Measurements from ENCODE around the gene SDF4. TPM values are rescaled to one million over a fixed set of nuclear protein-coding genes. Genes with fewer than 3 reads are reported as not detected.

Gene SDF4
- total and polyA plus RNA-seq, 2 of the 13 experiments (the other 11 are each of a cell fraction or from before 2014, with no cell fraction given): 80.8 to 107 TPM

GRCh38 chr1:1211541-1212441, 20.0 kb downstream of the SDF4 start (continued):
- TF ChIP-seq ZUFSP (CRISPR knock-in tag; IDR thresholded peaks at IDR 0.05; ENCODE audit: borderline replicate concordance): no peak

DNA sequence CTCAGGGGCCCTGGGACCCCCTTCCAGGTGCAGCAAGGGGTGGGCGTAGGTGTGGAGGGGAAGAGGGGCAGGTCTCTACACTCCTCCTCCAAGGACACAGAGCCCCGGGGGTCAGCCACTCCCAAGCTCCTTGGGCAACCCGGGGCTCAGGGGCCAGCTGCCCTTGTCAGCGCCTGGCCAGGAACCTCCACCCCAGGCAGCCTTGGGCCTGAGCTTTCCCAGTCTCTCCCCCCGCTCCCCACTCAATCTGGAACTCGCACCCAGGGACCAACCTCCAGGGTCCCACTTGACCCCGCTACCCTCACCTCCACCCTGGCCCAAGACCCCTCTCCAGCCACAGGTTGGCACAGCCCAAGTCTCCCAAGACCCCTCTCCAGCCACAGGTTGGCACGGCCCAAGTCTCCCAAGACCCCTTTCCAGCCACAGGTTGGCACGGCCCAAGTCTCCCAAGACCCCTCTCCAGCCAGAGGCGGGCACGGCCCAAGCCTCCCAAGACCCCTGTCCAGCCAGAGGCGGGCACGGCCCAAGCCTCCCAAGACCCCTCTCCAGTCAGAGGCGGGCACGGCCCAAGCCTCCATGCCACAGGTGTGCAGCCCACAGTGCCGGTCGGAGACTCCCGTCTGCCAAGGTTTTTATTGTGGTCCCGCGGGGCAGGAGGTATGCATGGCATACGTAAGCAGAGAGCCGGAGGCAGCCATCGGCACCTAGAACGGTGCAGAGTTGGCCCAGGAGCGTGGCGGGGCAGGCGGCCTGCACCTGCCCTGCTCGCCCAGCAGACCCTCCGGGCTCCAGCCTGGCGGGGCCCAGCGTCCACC, 20.9 kb downstream of the SDF4 start:
- CTCF ChIA-PET (ENCODE audit: low intra/inter-chr PET ratio, low total read pairs): no interaction called here

More for the DNA sequence above, 20.9 kb downstream of the SDF4 start:
- Histone ChIP-seq H3K79me2 (ENCODE audit: insufficient read depth, low read length) (no peaks in the 10 kb centered on the region), H3K9ac (ENCODE audit: insufficient read depth, low read depth, low read length) (no peak overlapping the region), H3K27me3 (ENCODE audit: control insufficient read depth in 1 of 2, insufficient read depth in 2 of 2, low read length in 2 of 2) (peaks cover 10 to 60% of the 10 kb centered on the region in 2 experiments; a peak in 3 of 5 replicates), H3K4me3 (replicated peaks in 1 of 3; ENCODE audit: insufficient read depth in 1 of 3, low read depth in 2 of 3, low read length in 3 of 3) (no peak overlapping the region), H3K4me1 (ENCODE audit: insufficient read depth, low read length) (no peaks in the 10 kb centered on the region), H2AFZ (ENCODE audit: low read length) (no peak overlapping the region), H3K4me2 (ENCODE audit: low read depth, low read length) (no peak overlapping the region), H3K36me3 (replicated peaks in 1 of 2; ENCODE audit: control insufficient read depth in 1 of 2, insufficient read depth in 2 of 2, low read length in 2 of 2) (no peaks in the 10 kb centered on the region), H3K27ac (ENCODE audit: extremely low read length, insufficient read depth, low read length) (no peak overlapping the region), H3K9me3 (ENCODE audit: low read length) (no peaks in the 10 kb centered on the region), H4K20me1 (ENCODE audit: insufficient read depth, low read length) (no peaks in the 10 kb centered on the region)
- WGBS (ENCODE audit: low lambda C conversion rate): 60% methylated on average over 16 of the region's 31 CpGs
- intact Hi-C loops (cut with micrococcal nuclease; ENCODE audit: unreplicated experiment) (no loop called here), in situ Hi-C loops (cut with HindIII; ENCODE audit: extremely low pct_ligation_motif_present, low pct_unique_long_range_greater_than_20kb) (no loop called here)
- FAIRE-seq (no peak), DNase-seq (ENCODE audit: low spot score) (no peak), ATAC-seq (no peak)
- POLR2A ChIA-PET: interaction anchor here (0.8 kb wide), 1 partner anchor 86 kb away, joined by 3 read pairs; no protein-coding TSS in a partner anchor
- BruUV-seq (replicated peaks): no TSS peak
- 0 out of 2 replicates have a peak, but pooled peaks have one; percentile 34 for TF ChIP-seq HNRNPL (IDR thresholded peaks at IDR 0.05; ENCODE audit: low read depth, low read length)
- TF ChIP-seq TAF15 (IDR thresholded peaks at IDR 0.05; ENCODE audit: low read depth, low read length, poor library complexity, severe bottlenecking): no peak
